ENCODE measurements around the gene PDE10A.

PDE10A gene

DNA sequence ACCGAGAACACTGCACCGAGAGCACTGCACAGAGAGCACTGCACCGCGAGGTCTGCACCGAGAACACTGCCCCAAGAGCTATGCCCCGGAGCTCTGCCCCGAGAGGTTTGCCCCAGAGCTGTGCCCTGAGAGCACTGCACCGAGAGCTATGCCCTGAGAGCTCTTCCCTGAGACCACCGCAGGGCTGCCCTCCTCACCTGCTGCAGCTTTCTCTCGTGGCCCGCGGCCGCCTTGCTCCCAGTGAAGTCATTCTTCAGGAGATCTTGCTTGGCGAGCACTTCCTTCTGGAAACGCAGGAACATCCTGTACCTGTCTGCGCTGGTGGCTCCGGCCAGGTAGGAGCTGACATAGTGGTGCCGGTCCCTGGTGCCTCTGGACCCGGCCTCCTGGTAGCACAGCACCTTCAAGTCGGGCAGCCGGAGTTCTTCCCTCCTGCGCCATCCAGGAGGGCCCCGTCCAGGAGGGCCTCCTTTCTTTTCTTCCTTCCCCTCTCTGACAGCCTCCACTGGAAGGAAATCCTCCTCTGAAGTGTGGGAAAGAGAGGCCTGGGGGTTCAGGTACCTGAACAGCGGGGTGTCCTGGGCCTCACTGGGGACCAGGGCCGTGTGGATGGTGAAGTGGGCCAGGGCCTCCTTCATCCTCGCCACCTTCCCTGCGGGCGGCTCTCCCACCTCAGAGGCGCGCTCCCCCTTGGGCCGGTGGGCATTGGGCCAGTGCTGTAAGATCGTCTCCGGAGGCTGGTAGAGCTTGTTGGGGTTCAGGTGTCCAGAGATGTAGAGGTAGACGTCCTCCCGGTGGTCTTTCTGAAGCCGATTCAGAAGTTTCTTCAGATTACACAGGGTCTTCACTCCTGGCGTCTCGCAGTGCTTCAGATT lies 361.4 kb downstream of the PDE10A start:
- no peak overlapping the region for H3K9ac ChIP-seq (ENCODE audit: low read depth, low read length)
- no peaks in the 10 kb centered on the region for H3K9me3 ChIP-seq (ENCODE audit: control insufficient read depth, insufficient read depth, low read length)
- H3K36me3 ChIP-seq (ENCODE audit: control insufficient read depth, insufficient read depth, low read length): no peaks in the 10 kb centered on the region
- H3K27me3 ChIP-seq (ENCODE audit: control insufficient read depth, insufficient read depth, low read length): no peaks in the 10 kb centered on the region
- no peaks in the 10 kb centered on the region for H3K4me1 ChIP-seq (ENCODE audit: control insufficient read depth, insufficient read depth, low read length)
- H3K4me3 ChIP-seq (ENCODE audit: low read depth, low read length): no peak overlapping the region

DNA sequence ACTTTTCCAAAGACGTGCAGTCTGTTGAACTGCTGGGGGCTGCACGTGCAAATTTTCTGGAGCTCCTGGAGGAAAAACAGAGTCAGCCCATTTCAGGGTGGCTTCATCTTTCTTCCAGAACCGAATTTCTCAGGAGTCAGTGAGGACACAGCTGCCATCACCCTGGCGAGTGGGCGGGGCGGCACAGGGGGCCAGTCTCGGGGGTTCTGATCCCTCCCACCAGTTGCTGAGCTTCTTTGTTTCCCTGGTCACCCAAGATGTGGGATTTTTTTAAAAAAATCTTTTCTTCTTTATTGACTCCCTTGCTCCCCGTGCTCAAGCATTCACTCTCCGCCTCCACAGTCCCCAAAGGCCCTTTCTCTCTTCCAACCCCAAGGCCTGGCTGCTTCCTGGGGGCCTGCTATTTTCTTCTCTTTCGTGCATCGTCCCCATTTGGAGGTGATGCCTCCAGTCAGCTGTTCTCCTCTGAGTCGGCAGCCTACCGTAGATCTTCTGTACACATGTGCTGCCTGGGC lies 362.6 kb downstream of the PDE10A start:
- Histone ChIP-seq H3K27me3 (ENCODE audit: control insufficient read depth, insufficient read depth, low read length) (no peaks in the 10 kb centered on the region), H3K9me3 (ENCODE audit: control insufficient read depth, insufficient read depth, low read length) (no peaks in the 10 kb centered on the region), H3K9ac (ENCODE audit: low read depth, low read length) (no peak overlapping the region), H3K4me1 (ENCODE audit: control insufficient read depth, insufficient read depth, low read length) (no peaks in the 10 kb centered on the region), H3K36me3 (ENCODE audit: control insufficient read depth, insufficient read depth, low read length) (no peaks in the 10 kb centered on the region), H3K4me3 (ENCODE audit: low read depth, low read length) (no peak overlapping the region)

DNA sequence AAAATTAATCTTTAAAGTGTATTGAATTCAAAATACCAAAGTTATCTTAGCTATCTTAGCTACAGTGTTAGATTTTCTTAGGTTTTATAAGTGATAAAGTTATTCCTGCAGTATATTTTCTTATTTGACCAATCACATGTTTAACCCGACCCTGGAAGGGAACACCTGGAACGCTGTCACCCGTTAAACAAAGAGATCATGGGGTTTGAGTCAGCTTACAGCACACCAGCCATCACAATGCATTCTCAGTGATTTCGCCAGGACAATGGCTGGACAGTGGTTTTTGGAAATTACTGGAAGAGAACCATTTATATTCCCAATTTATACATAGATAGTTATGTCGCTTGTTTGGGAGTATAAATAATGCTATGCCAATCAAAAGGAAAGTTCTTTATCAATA lies 364.2 kb downstream of the PDE10A start:
- H3K4me1 ChIP-seq (ENCODE audit: control insufficient read depth, insufficient read depth, low read length): no peaks in the 10 kb centered on the region
- no peaks in the 10 kb centered on the region for H3K9me3 ChIP-seq (ENCODE audit: control insufficient read depth, insufficient read depth, low read length)
- H3K9ac ChIP-seq (ENCODE audit: low read depth, low read length): no peak overlapping the region
- H3K27me3 ChIP-seq (ENCODE audit: control insufficient read depth, insufficient read depth, low read length): no peaks in the 10 kb centered on the region
- H3K4me3 ChIP-seq (ENCODE audit: low read depth, low read length): no peak overlapping the region
- no peaks in the 10 kb centered on the region for H3K36me3 ChIP-seq (ENCODE audit: control insufficient read depth, insufficient read depth, low read length)

DNA sequence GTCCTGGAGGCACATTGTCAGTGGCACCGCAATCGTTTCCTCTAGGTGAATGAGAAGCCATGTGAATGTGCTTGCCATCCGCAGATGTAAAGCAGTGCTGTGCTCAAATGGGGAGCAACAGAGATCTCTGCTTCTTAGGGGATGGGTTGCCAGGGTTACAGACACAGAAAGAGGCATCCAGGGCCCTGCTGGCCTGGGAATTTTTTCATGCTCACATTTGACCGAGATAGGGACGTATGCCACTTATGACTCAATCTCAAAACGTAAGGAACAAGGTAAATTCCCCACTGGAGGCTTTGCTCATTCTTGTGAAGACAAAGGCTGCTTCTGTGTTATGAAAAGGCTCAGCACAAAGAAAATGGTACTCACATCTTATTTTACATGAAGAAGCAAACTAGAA lies 364.6 kb downstream of the PDE10A start:
- Histone ChIP-seq H3K4me1 (ENCODE audit: control insufficient read depth, insufficient read depth, low read length) (no peaks in the 10 kb centered on the region), H3K9ac (ENCODE audit: low read depth, low read length) (no peak overlapping the region), H3K4me3 (ENCODE audit: low read depth, low read length) (no peak overlapping the region), H3K9me3 (ENCODE audit: control insufficient read depth, insufficient read depth, low read length) (no peaks in the 10 kb centered on the region), H3K27me3 (ENCODE audit: control insufficient read depth, insufficient read depth, low read length) (no peaks in the 10 kb centered on the region), H3K36me3 (ENCODE audit: control insufficient read depth, insufficient read depth, low read length) (no peaks in the 10 kb centered on the region)

DNA sequence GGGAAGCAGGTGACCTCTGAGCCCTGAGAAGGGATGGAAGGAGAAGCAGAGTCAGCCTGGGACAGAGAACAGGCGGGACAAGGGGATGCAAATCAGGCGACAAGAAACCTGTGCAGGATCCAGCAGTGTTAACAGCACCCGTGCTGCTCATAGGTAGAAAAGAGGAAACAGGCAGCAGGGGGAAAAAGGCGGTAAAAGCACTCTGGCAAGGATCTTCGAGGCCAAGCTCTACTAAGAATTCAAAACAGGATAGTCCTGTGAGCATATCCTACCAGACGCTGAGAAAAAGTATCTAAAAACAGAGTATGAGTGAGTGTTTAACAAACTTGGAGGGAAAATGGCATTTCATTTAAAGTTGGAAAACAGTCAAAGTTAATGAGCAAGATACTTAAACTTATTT lies 370.4 kb downstream of the PDE10A start:
- H3K9me3 ChIP-seq (ENCODE audit: control insufficient read depth, insufficient read depth, low read length): no peaks in the 10 kb centered on the region
- no peaks in the 10 kb centered on the region for H3K36me3 ChIP-seq (ENCODE audit: control insufficient read depth, insufficient read depth, low read length)
- H3K27me3 ChIP-seq (ENCODE audit: control insufficient read depth, insufficient read depth, low read length): no peaks in the 10 kb centered on the region
- H3K4me1 ChIP-seq (ENCODE audit: control insufficient read depth, insufficient read depth, low read length): no peaks in the 10 kb centered on the region
- no peak overlapping the region for H3K9ac ChIP-seq (ENCODE audit: low read depth, low read length)
- no peak overlapping the region for H3K4me3 ChIP-seq (ENCODE audit: low read depth, low read length)

All from iPS-15b (cell line).